HG02973 (cell line): ENCODE measurements around the gene GORASP2.

Experiments
- ATAC-seq: cut with Tn5 transposase; IDR thresholded peaks from one replicate; pipeline ENCODE4 v1.9.1; 2021; ENCODE audit warnings: moderate library complexity; ENCODE audit not compliant: unreplicated experiment

Gene GORASP2

DNA sequence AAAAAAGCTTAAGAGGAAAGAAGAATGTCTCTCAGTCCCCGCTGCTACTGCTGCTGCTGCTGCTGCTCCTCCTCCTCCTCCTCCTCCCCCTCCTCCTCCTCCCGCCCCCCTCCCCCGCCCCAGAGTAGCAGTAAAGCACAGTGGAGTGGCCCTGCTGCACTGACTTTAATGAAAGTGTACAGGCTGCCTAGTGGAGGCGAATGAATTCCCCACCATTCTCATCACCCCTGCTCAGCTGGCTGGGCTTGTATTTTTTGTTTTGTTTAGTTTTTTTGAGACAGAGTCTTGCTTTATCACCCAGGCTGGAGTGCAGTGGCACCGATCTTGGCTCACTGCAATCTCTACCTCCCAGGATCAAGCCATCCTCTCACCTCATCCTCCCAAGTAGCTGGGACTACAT, 34.3 kb downstream of the GORASP2 start:
- ATAC-seq: no peak

DNA sequence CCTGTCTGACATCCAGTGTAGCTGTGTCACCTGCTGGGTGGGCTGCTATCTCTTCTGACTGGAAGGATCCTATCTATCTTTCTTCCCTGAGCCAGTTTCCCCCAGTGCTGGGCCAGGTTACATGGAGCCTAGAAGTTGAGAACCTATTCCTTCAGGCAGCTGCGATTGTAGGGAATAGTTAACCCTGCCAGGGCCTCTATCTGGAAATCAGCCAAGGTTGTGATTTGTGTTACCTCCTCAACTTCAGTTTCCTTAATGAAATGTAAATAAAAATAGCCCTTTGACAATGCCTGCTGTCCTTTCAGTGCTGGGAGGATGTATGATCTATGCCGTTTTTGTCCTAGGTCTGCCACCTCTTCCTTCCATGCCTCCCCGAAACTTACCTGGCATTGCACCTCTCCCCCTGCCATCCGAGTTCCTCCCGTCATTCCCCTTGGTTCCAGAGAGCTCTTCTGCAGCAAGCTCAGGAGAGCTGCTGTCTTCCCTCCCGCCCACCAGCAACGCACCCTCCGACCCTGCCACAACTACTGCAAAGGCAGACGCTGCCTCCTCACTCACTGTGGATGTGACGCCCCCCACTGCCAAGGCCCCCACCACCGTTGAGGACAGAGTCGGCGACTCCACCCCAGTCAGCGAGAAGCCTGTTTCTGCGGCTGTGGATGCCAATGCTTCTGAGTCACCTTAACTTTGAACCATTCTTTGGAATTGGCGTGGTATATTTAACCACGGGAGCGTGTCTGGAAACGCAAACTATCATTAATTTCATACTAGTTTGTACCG, 36.6 kb downstream of the GORASP2 start:
- no peak for ATAC-seq

DNA sequence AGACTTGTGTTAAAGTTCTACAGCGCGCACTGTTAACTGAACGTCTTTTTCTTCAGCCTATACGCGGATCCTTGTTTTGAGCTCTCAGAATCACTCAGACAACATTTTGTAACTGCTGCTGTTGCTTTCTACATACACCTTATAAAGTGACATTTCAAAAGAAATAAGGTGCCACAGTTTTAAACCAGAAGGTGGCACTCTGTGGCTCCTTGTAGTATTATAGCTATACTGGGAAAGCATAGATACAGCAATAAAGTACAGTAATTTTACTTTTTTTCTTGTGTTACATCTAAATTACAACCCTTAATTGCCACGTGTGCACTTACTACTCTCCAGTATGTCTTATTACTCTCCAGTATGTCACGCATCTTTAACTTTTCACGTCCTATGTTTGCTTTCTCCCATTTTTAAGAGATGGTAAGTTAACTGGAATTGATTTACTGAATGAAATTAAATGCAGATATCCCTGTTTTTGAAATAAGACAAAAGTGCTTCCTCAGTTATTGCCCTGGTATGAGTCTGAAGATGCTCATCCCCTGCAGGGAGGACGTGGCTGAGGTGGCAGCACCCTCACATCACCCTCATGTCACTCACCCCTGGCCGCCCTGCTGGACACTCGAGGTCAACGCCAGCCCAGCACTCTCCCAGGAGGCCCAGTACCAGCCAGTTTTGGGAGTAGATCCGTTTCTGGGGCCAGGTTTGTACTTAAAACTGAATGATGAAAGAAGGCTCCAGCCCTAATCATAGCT, 37.8 kb downstream of the GORASP2 start:
- ATAC-seq: no peak

DNA sequence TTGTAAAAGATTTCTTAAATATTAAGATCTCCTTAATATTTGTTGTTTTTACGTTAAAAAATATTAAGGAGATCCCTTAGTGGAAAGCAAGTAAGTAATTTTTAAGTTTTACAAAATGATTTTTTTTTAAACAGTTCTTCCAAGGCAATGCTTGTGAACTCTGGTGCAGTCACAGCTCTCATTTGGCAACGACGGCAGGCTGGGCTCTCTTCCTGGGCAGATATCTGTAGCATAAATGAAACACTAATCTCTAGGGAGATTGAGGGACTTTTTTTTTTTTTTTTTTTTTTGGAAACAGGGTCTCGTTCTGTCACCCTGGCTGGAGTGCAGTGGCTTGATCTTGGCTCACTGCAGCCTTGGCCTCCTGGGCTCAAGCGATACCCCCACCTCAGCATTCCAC, 38.5 kb downstream of the GORASP2 start:
- no peak for ATAC-seq

DNA sequence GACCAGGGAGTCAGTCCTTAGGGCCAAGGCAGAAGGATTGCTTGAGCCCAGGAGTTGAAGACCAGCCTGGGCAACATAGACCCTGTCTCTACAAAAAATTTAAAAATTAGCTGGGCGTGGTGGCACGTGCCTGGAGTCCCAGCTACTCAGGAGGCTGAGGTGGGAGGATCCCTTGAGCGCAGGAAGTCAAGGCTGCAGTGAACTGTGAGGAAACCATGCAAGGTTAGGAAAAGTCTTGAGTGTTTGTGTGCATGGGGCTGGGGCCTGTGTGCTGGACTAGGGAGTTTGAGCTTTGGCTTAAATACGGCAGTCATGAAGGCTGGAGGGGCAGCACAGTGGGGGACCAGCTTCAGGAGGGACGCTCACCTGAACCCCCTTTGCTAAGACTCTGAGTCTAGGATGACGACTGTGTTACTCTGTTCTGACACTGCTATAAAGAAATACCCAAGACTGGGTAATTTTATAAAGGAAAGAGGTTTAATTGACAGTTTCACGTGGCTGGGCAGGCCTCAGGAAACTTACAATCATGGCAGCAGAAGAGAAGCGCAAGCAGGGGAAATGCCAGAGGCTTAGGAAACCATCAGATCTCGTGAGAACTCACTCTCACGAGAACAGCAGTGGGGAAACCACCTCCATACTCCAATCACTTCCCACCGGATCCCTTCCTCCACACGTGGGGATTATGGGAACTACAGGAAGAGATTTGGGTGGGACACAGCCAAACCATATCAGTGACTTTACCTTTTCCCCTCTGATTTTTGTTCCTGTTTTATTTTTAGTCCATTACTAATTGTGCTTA, 39.4 kb downstream of the GORASP2 start:
- ATAC-seq: no peak

DNA sequence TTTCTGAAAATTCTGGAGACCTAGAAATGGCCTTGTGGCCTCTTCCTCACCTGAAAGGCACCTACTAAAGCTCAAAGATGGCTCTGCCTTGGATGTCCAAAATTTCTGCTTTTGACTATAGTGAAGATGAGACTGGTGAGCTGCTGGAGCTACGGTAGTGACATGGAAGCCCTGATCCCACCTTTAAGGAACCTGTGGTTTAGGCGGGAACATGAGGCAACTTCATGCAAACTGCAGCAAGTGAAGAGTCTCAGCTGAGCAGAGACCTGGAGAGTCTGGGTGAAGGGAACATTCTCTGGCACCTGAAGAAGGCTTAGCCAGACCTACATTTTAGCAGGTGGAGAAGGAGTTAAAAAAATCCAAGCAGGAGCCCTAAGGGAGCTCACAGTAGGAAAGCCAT, 40.0 kb downstream of the GORASP2 start:
- ATAC-seq: no peak

DNA sequence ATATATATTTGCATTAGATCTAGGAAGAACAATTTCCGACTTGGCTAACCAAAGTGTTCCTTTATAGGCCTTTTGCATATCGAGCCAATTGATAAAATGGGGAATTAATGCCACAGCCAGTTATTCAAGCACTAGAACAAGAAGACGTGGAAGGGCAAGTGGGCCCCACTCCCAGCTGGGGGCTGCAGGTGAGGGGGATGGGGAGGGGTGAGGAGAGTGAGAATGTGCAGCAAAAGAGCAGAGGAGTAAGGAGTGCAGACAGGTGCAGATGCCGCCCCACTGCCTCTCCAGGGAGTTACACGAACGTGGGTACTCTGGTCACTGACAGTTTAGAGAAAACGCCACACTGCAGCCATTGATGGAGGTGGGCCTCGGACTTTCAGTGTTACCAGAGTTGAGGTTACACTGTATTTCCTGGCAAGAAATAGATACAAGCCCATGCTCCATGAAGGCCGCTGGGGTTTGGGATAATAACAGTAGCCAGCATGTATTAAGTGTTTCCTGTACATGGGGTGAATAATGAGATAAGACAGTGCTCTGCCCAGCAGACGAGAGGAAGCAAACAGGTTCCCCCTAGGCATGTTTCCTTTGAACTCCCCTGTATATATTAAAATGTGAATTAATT, 40.9 kb downstream of the GORASP2 start:
- ATAC-seq: no peak

DNA sequence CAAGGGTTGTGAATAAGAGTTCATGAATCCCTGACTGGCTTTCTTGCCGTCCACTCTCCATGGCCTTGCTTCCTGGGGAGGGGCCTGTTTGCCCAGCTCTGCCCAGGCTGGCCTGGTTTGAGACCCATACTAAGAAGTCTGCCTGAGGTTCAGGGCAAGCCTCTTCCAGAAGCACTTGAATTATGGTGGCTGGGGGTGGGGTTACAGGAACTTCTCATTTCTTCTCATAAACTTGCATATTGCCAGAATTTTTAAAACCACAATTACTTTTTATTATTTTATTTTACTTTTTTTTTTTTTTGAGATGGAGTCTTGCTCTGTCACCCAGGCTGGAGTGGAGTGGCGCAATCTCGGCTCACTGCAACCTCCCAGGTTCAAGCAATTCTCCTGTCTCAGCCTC, 42.0 kb downstream of the GORASP2 start:
- no peak for ATAC-seq

DNA sequence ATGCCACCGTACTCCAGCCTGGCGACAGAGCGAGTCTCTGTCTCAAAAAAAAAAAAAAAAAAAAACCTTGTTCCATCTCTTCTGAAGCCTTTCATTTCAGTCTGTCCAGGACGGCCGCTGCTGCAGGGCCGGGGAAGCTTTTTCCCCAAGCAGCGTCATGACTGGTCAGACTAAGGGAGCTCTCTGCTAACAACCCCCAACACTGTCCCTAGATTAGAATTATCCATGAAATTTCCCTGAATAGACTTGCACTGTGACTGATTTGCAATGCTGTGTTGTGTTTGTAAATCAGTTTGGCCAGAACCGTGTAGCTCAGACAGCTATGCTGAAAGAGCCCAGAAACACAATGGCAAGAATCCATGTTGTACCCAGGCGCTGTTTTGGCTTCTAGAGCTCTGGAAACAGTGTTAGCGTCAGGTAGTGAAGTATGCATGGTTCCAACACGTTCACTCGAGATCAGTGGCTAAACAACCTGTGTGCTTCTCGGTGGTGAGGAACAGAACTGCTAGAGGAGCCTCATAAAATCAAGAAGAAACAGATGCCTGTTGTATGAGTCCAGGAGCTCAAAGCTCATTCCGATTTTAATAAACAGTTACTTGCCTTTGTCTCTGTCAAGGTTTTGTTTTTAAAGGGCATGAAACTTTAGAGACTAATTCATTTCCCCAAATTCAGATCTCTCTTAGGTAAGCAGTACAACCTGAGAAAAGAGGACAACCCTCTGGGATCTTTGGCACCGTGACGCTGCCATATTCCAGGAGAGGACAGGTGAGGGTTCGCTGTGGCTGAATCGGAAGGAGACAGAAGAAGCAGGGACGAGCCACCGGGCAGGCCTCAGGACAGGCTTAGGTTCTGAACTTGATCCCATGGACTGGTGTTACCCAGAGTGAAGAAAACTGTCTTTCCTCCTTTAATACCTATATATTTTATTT, 43.5 kb downstream of the GORASP2 start:
- ATAC-seq: no peak

DNA sequence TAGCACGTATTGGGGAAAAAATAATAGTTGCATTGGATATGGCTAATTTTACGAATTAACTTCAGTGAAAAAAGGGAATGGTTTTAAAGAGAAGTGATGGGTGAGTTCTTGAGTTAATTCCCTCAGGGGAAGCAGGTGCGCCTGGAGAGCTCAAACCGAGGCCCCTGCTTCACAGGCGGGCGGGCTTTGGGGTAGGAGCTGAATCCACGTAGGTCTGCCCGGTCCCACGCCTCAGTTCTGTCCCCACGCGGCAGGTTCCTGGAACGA, 44.1 kb downstream of the GORASP2 start:
- no peak for ATAC-seq

DNA sequence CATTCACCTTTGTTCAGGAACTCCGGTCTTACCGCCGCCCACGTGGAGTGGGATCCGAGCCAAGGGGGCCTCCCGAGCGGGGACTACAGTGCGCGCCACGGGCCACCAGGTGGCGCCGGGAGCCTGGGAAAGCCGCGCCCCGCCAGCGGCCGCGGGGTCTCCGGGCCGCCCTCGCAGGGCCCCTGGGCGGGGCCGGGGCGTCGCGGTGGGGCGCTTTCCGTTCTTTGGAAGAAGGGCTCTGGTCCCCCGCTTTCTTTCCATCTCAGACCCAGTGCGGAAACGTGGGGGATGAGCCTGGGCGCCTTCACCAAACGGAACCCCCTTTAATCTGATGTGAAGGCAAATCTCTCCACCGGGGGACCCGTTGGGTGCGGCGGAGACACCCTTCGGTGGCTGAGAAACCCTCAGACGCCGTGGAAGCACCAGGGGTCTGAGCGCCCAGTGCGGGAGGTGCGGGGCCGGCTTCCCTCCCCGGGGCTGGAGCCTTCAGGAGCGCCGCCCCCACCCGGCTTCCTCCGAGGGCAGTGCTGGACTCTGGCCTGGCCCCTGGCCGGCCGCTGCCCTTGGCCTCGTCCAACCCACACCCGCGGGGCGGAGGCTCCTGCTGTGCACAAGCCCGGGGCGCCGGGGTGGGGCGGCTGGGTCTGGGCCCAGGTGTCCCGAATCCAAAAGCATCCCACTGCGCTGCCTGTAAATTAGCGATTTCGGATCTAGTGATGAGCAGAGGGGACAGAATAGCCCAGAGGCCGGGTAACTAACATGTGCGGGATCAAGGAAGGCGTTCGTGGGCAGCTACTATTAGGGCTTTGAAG, 44.6 kb downstream of the GORASP2 start:
- peak; percentile 90 for ATAC-seq

DNA sequence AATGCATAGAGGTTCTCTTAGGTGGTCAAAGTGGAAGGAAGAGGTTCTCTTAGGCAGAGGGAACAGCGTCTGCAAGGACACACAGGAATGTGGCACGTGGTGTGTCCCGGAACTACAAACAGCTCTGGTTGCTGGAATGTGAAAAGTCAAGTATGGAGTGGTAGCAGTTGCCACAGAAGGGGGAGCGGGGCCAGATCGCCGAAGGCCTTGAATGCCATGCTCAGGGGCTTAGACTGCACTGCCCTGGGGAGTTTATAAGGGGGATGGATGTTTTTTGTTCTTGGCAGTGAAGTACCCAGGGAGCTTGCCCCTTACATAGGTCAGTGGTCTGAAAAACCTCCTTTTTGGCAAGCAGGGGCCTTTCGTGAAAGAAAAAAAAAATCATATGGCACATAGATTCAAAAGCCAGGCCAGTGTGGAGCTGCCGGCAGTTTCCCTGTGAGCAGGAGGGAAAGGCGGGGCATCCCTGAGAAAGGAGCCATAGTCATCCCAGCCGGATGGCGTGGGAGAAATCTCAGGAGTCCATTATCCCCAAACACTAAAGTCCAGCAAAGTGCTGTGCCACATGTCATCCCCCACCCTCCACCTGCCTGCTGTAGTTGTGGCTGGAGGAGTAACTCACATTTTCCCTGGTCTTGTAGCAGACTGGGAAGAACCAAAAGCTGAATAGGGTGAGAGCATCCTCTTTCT, 45.4 kb downstream of the GORASP2 start:
- no peak for ATAC-seq

DNA sequence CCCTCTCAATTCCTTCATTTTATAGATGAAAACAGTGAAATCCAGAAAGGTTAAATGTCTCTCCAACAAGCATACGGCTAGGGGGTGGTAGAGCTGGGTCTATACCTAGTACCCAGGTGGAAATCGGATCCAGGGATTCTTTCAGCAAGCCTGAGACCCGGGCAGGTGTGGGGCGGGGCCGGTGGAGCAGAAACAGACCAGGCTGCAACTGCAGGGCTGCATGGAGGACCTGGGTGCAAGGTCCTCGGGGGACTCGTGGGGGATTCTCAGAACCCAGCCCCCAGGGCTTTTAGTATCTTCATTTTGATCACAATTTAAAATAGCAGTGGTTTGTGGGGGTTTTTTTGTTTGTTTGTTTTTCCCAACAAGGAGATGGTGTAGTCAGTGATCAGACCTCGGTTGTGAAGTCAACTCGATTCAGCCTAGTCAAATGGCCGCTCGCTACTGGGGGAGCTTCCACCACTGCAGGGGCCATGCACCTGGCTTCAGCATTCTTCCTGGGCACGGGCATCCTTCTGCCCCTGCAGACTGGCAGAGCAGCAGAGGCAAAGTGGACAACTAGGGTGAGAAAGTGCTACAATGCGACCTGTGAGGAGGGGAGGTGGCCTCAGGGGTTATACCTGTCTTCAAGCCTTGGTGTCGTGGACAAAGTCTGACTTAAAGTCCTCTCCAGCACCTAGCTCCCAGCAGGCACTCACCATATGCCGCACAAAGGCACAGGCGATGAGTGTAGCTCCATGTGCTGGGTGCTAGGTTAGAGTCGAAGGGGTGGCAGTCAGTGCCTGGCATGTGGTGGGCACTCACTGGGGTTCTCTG, 46.3 kb downstream of the GORASP2 start:
- ATAC-seq: no peak

DNA sequence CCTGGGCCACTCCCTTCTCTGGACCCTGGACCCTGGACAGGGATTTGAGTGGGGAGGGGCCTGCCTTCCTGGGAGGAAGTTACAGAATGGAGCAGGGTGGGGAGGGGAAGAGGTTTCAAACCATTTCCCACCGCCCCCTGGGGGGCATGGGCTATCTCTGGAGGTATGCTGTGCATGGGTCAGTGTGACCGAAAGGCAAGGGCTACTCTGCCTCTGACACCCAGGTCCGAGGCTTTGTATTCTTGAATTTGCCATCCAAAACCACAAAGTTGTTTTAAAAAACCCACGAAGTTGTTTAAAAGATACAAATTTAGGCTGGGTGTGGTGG, 46.9 kb downstream of the GORASP2 start:
- no peak for ATAC-seq

DNA sequence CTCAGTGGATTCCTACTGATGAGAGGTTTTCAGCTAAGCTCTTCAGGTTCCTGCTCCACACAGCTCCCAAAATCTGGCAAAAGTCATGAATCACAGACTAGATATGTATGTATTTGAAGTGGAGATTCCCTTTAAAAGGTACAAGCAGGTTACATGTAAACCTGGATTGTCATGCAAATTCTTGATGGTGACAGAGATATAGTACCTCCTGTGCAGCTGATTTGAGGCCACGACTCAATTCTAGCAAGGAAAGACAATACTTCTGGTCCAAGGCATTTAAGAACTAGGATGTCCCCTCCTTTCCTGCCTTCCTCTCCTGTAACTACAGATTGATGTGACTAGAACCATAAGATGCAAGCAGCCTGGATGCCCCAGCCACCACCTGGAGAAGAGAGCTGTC, 55.0 kb downstream of the GORASP2 start:
- no peak for ATAC-seq

DNA sequence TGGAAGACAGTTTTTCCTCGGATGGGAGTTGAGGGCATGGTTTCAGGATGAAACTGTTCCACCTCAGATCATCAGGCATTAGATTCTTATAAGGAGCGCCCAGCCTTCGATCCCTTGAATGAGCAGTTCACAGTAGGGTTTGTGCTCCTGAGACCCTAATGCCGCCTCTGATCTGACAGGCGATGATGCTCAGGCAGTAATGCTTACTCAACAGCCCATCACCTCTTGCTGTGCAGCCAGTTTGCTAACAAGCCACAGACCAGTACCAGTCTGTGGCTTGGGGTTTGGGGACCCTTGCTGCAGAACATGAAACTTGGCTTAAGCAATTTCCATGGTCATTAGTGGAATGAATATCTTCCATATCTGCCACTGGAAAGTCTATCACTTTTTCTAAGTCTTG, 56.4 kb downstream of the GORASP2 start:
- no peak for ATAC-seq

DNA sequence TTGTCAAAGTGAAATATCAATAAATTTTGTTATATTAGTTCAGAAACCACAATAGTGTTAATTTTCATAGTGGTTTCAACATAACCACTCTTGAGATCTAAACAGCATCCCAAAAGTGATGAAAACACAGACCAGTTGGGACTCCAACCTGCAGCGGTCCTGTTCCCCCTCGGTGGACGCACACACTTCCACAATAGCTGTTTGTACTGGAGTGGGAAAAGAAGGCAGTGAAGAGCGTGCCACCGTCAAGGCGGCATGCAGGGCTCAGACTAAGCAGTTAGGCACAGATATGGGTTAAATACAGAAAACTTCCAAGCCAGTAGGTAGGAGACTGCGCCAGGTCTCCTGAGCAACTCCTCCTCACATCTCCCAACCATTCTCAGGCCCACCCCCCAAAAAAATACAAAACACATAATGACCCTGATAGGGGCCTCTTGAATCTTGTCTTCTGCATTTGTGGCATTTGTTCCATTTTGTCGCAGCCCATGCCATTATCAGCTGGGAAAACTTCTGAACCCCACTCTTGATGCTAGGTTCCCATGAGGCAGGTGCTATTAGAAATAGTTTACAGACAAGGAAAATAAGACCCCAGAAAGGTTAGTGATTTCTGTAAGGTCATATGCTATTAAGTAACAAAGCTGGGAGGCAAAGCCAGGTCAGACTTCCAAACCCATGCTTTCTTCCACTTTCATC, 57.7 kb downstream of the GORASP2 start:
- no peak for ATAC-seq
